Measurements from ENCODE around the gene NCAPG2. TPM values are rescaled to one million over a fixed set of nuclear protein-coding genes. Genes with fewer than 3 reads are reported as not detected.

The NCAPG2 gene
- total RNA-seq, 1 experiment from 2014 or later: 99.4 TPM

DNA sequence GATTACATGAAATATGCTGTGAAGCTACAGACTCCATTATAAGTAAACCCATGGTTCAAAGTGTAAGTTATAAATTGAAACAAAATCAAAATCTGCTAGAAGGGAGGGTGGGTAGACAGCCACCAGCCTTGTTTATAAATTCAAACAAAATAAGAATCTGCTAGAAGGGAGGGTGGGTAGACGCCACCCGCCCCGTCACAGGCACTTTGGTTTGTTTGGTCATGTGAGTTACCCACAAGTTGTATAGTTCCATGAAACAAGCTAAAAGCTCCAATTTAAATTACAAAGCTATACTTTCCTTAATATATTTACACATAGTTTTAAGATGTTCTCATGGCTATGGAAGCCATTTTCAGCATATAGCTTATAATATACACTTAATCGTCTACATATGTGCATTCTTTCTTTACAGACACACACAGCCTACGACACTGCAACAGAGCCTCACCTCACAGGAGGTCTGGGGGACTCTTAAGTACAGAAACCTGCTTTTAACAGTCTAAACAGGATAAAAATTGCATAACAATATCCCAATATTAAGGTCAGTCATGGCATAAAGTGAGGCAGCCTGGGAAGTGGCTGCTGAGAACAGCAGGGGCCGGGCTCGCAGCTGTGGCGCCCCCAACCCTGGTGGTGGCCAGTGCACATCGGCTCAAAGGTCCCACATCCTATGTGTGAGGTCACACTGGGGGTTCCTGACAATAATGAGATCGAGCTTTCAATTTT lies 28.1 kb upstream of the NCAPG2 start:
- whole genome bisulfite sequencing (ENCODE audit: extremely low coverage, insufficient read length, low lambda C conversion rate): no CpG with 5 or more reads among the region's 10 CpGs
- H3K4me2 ChIP-seq (ENCODE audit: insufficient read depth, insufficient read length, low read length): no peak overlapping the region

More for the DNA sequence above, 28.1 kb upstream of the NCAPG2 start:
- H3K4me3 Mint-ChIP-seq: no peak overlapping the region
- peaks cover 3 to 45% (median 37%) of the 10 kb centered on the region in 3 experiments; a peak in 5 of 7 replicates for H3K36me3 Mint-ChIP-seq (ENCODE audit: insufficient read depth in 1 of 3, low read depth in 3 of 3)
- H3K27ac ChIP-seq (ENCODE audit: insufficient read length, low read depth, low read length): no peak overlapping the region
- peaks cover 11 to 39% of the 10 kb centered on the region in 2 experiments for H3K4me1 Mint-ChIP-seq
- no peak overlapping the region for H2BK120ac ChIP-seq (ENCODE audit: low read depth, low read length, poor library complexity, severe bottlenecking)
- H3T11ph ChIP-seq (ENCODE audit: low read length): no peak overlapping the region
- no peaks in the 10 kb centered on the region for H3K9me3 ChIP-seq (ENCODE audit: control insufficient read depth, low read depth, low read length)
- peak; percentile 52; the same call in 2 of the 3 replicates for TF ChIP-seq CTCF (conservative IDR thresholded peaks at IDR 0.05)
- no peak overlapping the region for H3K18ac ChIP-seq (ENCODE audit: insufficient read length, low read depth, low read length)
- H2BK5ac ChIP-seq (ENCODE audit: insufficient read length, low read length): no peak overlapping the region
- no peak overlapping the region for H2BK15ac ChIP-seq (ENCODE audit: low read depth, low read length)
- H2AFZ ChIP-seq (ENCODE audit: low read length): no peak overlapping the region
- no peaks in the 10 kb centered on the region for H3K27me3 ChIP-seq (ENCODE audit: insufficient read depth, low read length)
- H3K27ac Mint-ChIP-seq: no peak overlapping the region
- H3K23ac ChIP-seq (ENCODE audit: insufficient read length, low read depth, low read length): no peak overlapping the region
- H3K23me2 ChIP-seq (ENCODE audit: insufficient read length, low read depth, low read length, poor library complexity, severe bottlenecking): no peaks in the 10 kb centered on the region
- no peak overlapping the region for H4K8ac ChIP-seq (replicated peaks; ENCODE audit: insufficient read length, low read depth, low read length)
- H3K4me1 ChIP-seq (ENCODE audit: insufficient read depth, low read length): no peaks in the 10 kb centered on the region; the same call in 1 of the 2 replicates
- no peak overlapping the region for H3K9ac ChIP-seq (ENCODE audit: extremely low read depth, insufficient read length, low read length)
- H4K91ac ChIP-seq (ENCODE audit: insufficient read length, low read depth, low read length): no peak overlapping the region
- H2BK20ac ChIP-seq (ENCODE audit: low read depth, low read length, poor library complexity, severe bottlenecking): no peak overlapping the region
- H2AK5ac ChIP-seq (ENCODE audit: insufficient read length, low read length): no peak overlapping the region
- H3K56ac ChIP-seq (ENCODE audit: insufficient read length, low read depth, low read length): no peak overlapping the region
- no peaks in the 10 kb centered on the region for H3K79me2 ChIP-seq (ENCODE audit: insufficient read depth, low read length)
- H2BK12ac ChIP-seq (ENCODE audit: insufficient read length, low read depth, low read length): no peak overlapping the region
- no peaks in the 10 kb centered on the region for H3K27me3 Mint-ChIP-seq (ENCODE audit: low read depth)
- H3K79me1 ChIP-seq (ENCODE audit: insufficient read depth, low read depth, low read length, poor library complexity, severe bottlenecking): no peaks in the 10 kb centered on the region
- no peak for DNase-seq
- H4K5ac ChIP-seq (ENCODE audit: insufficient read length, low read depth, low read length): no peak overlapping the region
- H3K4ac ChIP-seq (ENCODE audit: low read depth, low read length): no peak overlapping the region
- no peaks in the 10 kb centered on the region for H3K9me3 Mint-ChIP-seq
- no peaks in the 10 kb centered on the region for H4K20me1 ChIP-seq (ENCODE audit: control insufficient read depth, insufficient read depth, insufficient read length)
- no peak overlapping the region for H3K14ac ChIP-seq (ENCODE audit: insufficient read depth, low read length)
